K562 (cell line): ENCODE results near the gene UCKL1. TPM values are rescaled to one million over a fixed set of nuclear protein-coding genes. Genes with fewer than 3 reads are reported as not detected.
A peak's percentile ranks its signal among the peaks of the same experiment; 100 is the strongest.

Experiments used
- ETV5 ChIP-seq: sonication (generic); formaldehyde crosslinking; IDR thresholded peaks from 2 replicates; pipeline ENCODE4 v1.4.0; 2020; ENCODE audit warnings: low read depth, mild to moderate bottlenecking, missing genetic modification reagents
- MGA ChIP-seq: fragments of 450-650 bp; IDR thresholded peaks from 2 replicates; pipeline ENCODE4 v1.6.1; 2016; ENCODE audit warnings: mild to moderate bottlenecking, moderate library complexity
- MTA1 ChIP-seq: fragments of 450-650 bp; IDR thresholded peaks from 2 replicates; pipeline ENCODE4 v1.6.1; 2017; ENCODE audit warnings: borderline replicate concordance
- NR2C2 ChIP-seq, 2 experiments: fragments of 200-800 bp in 1 of 2; sonication (Bioruptor generic) in 1 of 2; sonication (generic) in 1 of 2; formaldehyde crosslinking in 1 of 2; IDR thresholded peaks; 2 replicates each; pipeline versions ENCODE4 v1.6.1 to v1.8.0; 2016 to 2022; ENCODE audit warnings: mild to moderate bottlenecking in 1 of 2, missing compliant biosample characterization in 1 of 2, missing genetic modification characterization in 1 of 2, missing genetic modification reagents in 1 of 2
- PKNOX1 ChIP-seq: fragments of 450-650 bp; IDR thresholded peaks from 2 replicates; pipeline ENCODE4 v1.6.1; 2016
- RBBP5 ChIP-seq: fragments of 200-600 bp; sonication (generic); IDR thresholded peaks from 2 replicates; pipeline ENCODE4 v1.6.1; 2012; ENCODE audit warnings: borderline replicate concordance, mild to moderate bottlenecking, low read length, control low read depth, inconsistent platforms; ENCODE audit not compliant: insufficient read depth, poor library complexity, severe bottlenecking
- RNF2 ChIP-seq: sonication (generic); IDR thresholded peaks from 2 replicates; pipeline ENCODE4 v1.6.1; 2016
- SIN3A ChIP-seq, 2 experiments: fragments of 150-350 bp in 1 of 2; IDR thresholded peaks; 2 replicates each; pipeline ENCODE4 v1.6.1; 2011 to 2016; ENCODE audit warnings: borderline replicate concordance in 2 of 2, low read depth in 2 of 2, low read length in 2 of 2, mild to moderate bottlenecking in 2 of 2, moderate library complexity in 2 of 2; ENCODE audit not compliant: control insufficient read depth in 1 of 2
- VEZF1 ChIP-seq: fragments of 200-800 bp; sonication (Bioruptor generic); IDR thresholded peaks from 2 replicates; pipeline ENCODE4 v1.6.1; 2017; ENCODE audit warnings: missing genetic modification characterization, missing compliant biosample characterization
- polyA plus RNA-seq, 8 experiments: library from polyadenylated mRNA; depleted of rRNA in 4 of 8; stranded (reverse) in 5 of 8; unstranded in 3 of 8; fragments of >200 nt; fragmentation: Nextera tagmentation in 2 of 8; fragmentation: Illumina TruSeq in 1 of 8; extraction: Ambion mirVana in 2 of 8; extraction: Trizol in 1 of 8; gene quantifications; 2 replicates each; pipeline versions ENCODE4 v1.2.1 to v1.2.3, GENCODE V29; 2011 to 2014; ENCODE audit warnings: inconsistent platforms in 1 of 8, missing spikeins in 1 of 8
- total RNA-seq, 7 experiments: library from RNA; depleted of rRNA in 6 of 7; stranded (reverse); fragments of >200 nt in 6 of 7; fragmentation: Illumina TruSeq in 2 of 7; extraction: Trizol in 2 of 7; gene quantifications; 2 replicates each; pipeline versions ENCODE4 v1.2.1 to v1.2.3, GENCODE V29; 2011 to 2021; ENCODE audit warnings: low replicate concordance in 1 of 7
- TF ChIP-seq, protein P1 (sequence below): fragments of 200-800 bp; sonication (Bioruptor generic); IDR thresholded peaks from 2 replicates; pipeline ENCODE4 v1.6.1; 2017; ENCODE audit warnings: missing genetic modification characterization, missing compliant biosample characterization

Gene UCKL1
- total and polyA plus RNA-seq, 9 of the 15 experiments (the other 6 are each of a cell fraction or from before 2014, with no cell fraction given) = 3.1 to 52.8 (median 24.2) TPM

GRCh38 chr20:63977739-63978276, 21.6 kb upstream of the UCKL1 start (continued):
- TF ChIP-seq SIN3A (IDR thresholded peaks at IDR 0.05; ENCODE audit: borderline replicate concordance in 2 of 2, control insufficient read depth in 1 of 2, low read depth in 2 of 2, low read length in 2 of 2) (peak in 1 of 2 experiments; percentile 67; a peak in 1 of 4 replicates), NR2C2 (CRISPR knock-in tag; IDR thresholded peaks at IDR 0.05) (0 out of 2 replicates have a peak, but pooled peaks have one; percentile 37), NR2C2 (tag; IDR thresholded peaks at IDR 0.05) (no peak), VEZF1 (CRISPR knock-in tag) (peak; percentile 34; the same call in 1 of the 2 replicates), RBBP5 (no peak), PKNOX1 (peak; percentile 44; the same call in 1 of the 2 replicates), MGA (peak; percentile 31; the same call in 1 of the 2 replicates), ETV5 (CRISPR knock-in tag) (peak; percentile 30; the same call in 1 of the 2 replicates), MTA1 (no peak), RNF2 (0 out of 2 replicates have a peak, but pooled peaks have one; percentile 37)
- TF ChIP-seq, protein P1, sequence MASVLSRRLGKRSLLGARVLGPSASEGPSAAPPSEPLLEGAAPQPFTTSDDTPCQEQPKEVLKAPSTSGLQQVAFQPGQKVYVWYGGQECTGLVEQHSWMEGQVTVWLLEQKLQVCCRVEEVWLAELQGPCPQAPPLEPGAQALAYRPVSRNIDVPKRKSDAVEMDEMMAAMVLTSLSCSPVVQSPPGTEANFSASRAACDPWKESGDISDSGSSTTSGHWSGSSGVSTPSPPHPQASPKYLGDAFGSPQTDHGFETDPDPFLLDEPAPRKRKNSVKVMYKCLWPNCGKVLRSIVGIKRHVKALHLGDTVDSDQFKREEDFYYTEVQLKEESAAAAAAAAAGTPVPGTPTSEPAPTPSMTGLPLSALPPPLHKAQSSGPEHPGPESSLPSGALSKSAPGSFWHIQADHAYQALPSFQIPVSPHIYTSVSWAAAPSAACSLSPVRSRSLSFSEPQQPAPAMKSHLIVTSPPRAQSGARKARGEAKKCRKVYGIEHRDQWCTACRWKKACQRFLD (CRISPR knock-in tag) = peak; percentile 47; the same call in 1 of the 2 replicates
